HCT116 (cell line): ENCODE results near the gene PREB. TPM values are rescaled to one million over a fixed set of nuclear protein-coding genes. Genes with fewer than 3 reads are reported as not detected.

Source experiments
- ATAC-seq: fragments of 200-7000 bp; cut with Tn5 transposase; 2 replicates; pipeline ENCODE4 v1.9.1; 2020; ENCODE audit warnings: mild to moderate bottlenecking, moderate library complexity
- BruUV-seq: library from RNA; stranded (reverse); fragments of 400-500 nt; replicated peaks from 2 replicates; lab custom pipeline; 2021; lab: Mats Ljungman, UMichigan
- CTCF ChIA-PET: fragments of 300-600 bp; sonication (Branson Sonifier 250); formaldehyde crosslinking; loops from one replicate; lab custom pipeline; 2021; ENCODE audit warnings: antibody characterized with exemption; lab: Charles Lee
- POLR2A ChIA-PET: fragments of 300-600, 350-600 bp; sonication (Branson Sonifier 250); formaldehyde crosslinking; loops from one replicate; lab custom pipeline; 2021; ENCODE audit warnings: antibody characterized with exemption; lab: Charles Lee
- RAD21 ChIA-PET, 2 experiments: fragments of 300-600 bp; sonication (Branson Sonifier 250); formaldehyde crosslinking; loops; one replicate each; lab custom pipeline; 2023; ENCODE audit warnings: low total read pairs in 2 of 2; ENCODE audit not compliant: uncharacterized antibody in 2 of 2, unreplicated experiment in 2 of 2, low non-redundant PET in 1 of 2; lab: Charles Lee
- DNase-seq: peaks from one replicate; pipeline ENCODE4 v3.0.0-alpha.2; 2010; ENCODE audit warnings: low read depth, low spot score
- H2AFZ ChIP-seq: fragments of 200-600 bp; shearing (Covaris generic), sonication (generic); 2 replicates; pipeline ENCODE4 v1.6.1; 2017; ENCODE audit warnings: low read depth, mixed run types, mixed read lengths, antibody characterized with exemption, low read length; ENCODE audit not compliant: poor library complexity, severe bottlenecking
- H3K27ac ChIP-seq: 2 replicates; pipeline ENCODE4 v1.5.1; 2012; ENCODE audit warnings: low read depth, low read length
- H3K27me3 ChIP-seq: fragments of 200-600 bp; sonication (generic); 2 replicates; pipeline ENCODE4 v1.6.1; 2016; ENCODE audit warnings: mixed run types, low read length, mixed read lengths; ENCODE audit not compliant: insufficient read depth
- H3K36me3 ChIP-seq, 2 experiments: fragments of 200-500 bp in 1 of 2; fragments of 200-600 bp in 1 of 2; sonication (Bioruptor generic) in 1 of 2; sonication (generic) in 1 of 2; 2 replicates each; pipeline versions ENCODE4 v1.5.1 to v1.6.1; 2014 to 2016; ENCODE audit warnings: low read length in 2 of 2, inconsistent platforms in 1 of 2, mixed read lengths in 1 of 2, mixed run types in 1 of 2; ENCODE audit not compliant: insufficient read depth in 2 of 2, control insufficient read depth in 1 of 2
- H3K4me1 ChIP-seq, 2 experiments: fragments of 200-600 bp in 1 of 2; sonication (generic) in 1 of 2; 2 replicates each; pipeline versions ENCODE4 v1.5.1 to v1.6.1; 2012 to 2017; ENCODE audit warnings: low read length in 2 of 2, inconsistent platforms in 1 of 2, mild to moderate bottlenecking in 1 of 2, mixed read lengths in 1 of 2, mixed run types in 1 of 2, moderate library complexity in 1 of 2; ENCODE audit not compliant: insufficient read depth in 2 of 2, control insufficient read depth in 1 of 2
- H3K4me2 ChIP-seq: fragments of 200-600 bp; sonication (generic); 2 replicates; pipeline ENCODE4 v1.6.1; 2017; ENCODE audit warnings: mixed run types, low read length, mixed read lengths
- H3K4me3 ChIP-seq, 2 experiments: fragments of 200-600 bp in 1 of 2; sonication (generic) in 1 of 2; replicated peaks in 1 of 2; 2 replicates each; pipeline ENCODE4 v1.5.1; 2011 to 2016; ENCODE audit warnings: low read length in 2 of 2, control low read depth in 1 of 2, low read depth in 1 of 2, mild to moderate bottlenecking in 1 of 2, mixed read lengths in 1 of 2, mixed run types in 1 of 2
- H3K79me2 ChIP-seq: fragments of 200-600 bp; sonication (generic); 2 replicates; pipeline ENCODE4 v1.6.1; 2017; ENCODE audit warnings: mild to moderate bottlenecking, mixed run types, low read length, moderate library complexity, mixed read lengths; ENCODE audit not compliant: insufficient read depth
- H3K9ac ChIP-seq: fragments of 200-600 bp; sonication (generic); 2 replicates; pipeline ENCODE4 v1.6.1; 2016; ENCODE audit warnings: low read length, mixed read lengths
- H3K9me2 ChIP-seq: fragments of 200-600 bp; sonication (generic), shearing (Covaris generic); 2 replicates; pipeline ENCODE4 v1.6.1; 2017; ENCODE audit warnings: mixed run types, mild to moderate bottlenecking, moderate library complexity; ENCODE audit not compliant: insufficient read depth
- H3K9me3 ChIP-seq, 2 experiments: fragments of 200-500 bp in 1 of 2; fragments of 200-600 bp in 1 of 2; sonication (Bioruptor generic) in 1 of 2; sonication (generic) in 1 of 2; 2 replicates each; pipeline ENCODE4 v1.6.1; 2014 to 2017; ENCODE audit warnings: low read length in 2 of 2, mixed read lengths in 2 of 2, inconsistent platforms in 1 of 2, low read depth in 1 of 2, mild to moderate bottlenecking in 1 of 2, mixed run types in 1 of 2, moderate library complexity in 1 of 2; ENCODE audit not compliant: control insufficient read depth in 1 of 2, insufficient read depth in 1 of 2
- H4K20me1 ChIP-seq: fragments of 200-600 bp; sonication (generic), shearing (Covaris generic); 2 replicates; pipeline ENCODE4 v1.6.1; 2017; ENCODE audit warnings: mixed run types, mild to moderate bottlenecking, moderate library complexity; ENCODE audit not compliant: insufficient read depth
- FOSL1 ChIP-seq: IDR thresholded peaks from 2 replicates; pipeline ENCODE4 v1.6.1; 2012; ENCODE audit warnings: low read depth
- JUND ChIP-seq: IDR thresholded peaks from 2 replicates; pipeline ENCODE4 v1.6.1; 2012
- POLR2AphosphoS5 ChIP-seq: IDR thresholded peaks from 2 replicates; pipeline ENCODE4 v1.6.1; 2011; ENCODE audit warnings: mild to moderate bottlenecking, low read depth, low read length, moderate library complexity
- SIN3A ChIP-seq: IDR thresholded peaks from 2 replicates; pipeline ENCODE4 v1.6.1; 2012; ENCODE audit warnings: low read depth
- TCF7L2 ChIP-seq: IDR thresholded peaks from 2 replicates; pipeline ENCODE4 v1.7.0; 2011; ENCODE audit warnings: borderline replicate concordance, inconsistent platforms; ENCODE audit not compliant: insufficient read depth, insufficient read length; ENCODE audit errors: extremely low read depth
- ZFX ChIP-seq: fragments of 450-650 bp; IDR thresholded peaks from 2 replicates; pipeline ENCODE4 v1.6.1; 2017
- ZNF274 ChIP-seq: fragments of 200-500 bp; sonication (Bioruptor generic); IDR thresholded peaks from 2 replicates; pipeline ENCODE4 v1.6.1; 2014; ENCODE audit warnings: mild to moderate bottlenecking, low read depth, low read length, inconsistent platforms
- intact Hi-C: fragments of 100-400 bp; cut with micrococcal nuclease; formaldehyde crosslinking; loops from 2 replicates; pipeline ENCODE4 v1.10.0; 2022
- total RNA-seq: library from RNA; stranded (reverse); gene quantifications from one replicate; pipeline ENCODE4 v1.2.1, GENCODE V29; 2021; ENCODE audit not compliant: unreplicated experiment
- TF ChIP-seq, protein P1 (sequence below), 3 experiments: fragments of 200-600 bp in 1 of 3; sonication (generic) in 1 of 3; IDR thresholded peaks in 2 of 3; conservative IDR thresholded peaks in 1 of 3; 2 replicates each; pipeline ENCODE4 v1.5.1; 2012 to 2017; ENCODE audit warnings: low read depth in 2 of 3, low read length in 2 of 3, antibody characterized with exemption in 1 of 3, borderline replicate concordance in 1 of 3, control low read depth in 1 of 3, mild to moderate bottlenecking in 1 of 3, mixed read lengths in 1 of 3, mixed run types in 1 of 3, moderate library complexity in 1 of 3; ENCODE audit not compliant: insufficient read depth in 1 of 3

PREB gene
- total RNA-seq, 1 experiment from 2014 or later: 54.2 TPM

- TF ChIP-seq, protein P1, sequence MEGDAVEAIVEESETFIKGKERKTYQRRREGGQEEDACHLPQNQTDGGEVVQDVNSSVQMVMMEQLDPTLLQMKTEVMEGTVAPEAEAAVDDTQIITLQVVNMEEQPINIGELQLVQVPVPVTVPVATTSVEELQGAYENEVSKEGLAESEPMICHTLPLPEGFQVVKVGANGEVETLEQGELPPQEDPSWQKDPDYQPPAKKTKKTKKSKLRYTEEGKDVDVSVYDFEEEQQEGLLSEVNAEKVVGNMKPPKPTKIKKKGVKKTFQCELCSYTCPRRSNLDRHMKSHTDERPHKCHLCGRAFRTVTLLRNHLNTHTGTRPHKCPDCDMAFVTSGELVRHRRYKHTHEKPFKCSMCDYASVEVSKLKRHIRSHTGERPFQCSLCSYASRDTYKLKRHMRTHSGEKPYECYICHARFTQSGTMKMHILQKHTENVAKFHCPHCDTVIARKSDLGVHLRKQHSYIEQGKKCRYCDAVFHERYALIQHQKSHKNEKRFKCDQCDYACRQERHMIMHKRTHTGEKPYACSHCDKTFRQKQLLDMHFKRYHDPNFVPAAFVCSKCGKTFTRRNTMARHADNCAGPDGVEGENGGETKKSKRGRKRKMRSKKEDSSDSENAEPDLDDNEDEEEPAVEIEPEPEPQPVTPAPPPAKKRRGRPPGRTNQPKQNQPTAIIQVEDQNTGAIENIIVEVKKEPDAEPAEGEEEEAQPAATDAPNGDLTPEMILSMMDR (IDR thresholded peaks at IDR 0.05 in 2 of 3, conservative IDR thresholded peaks at IDR 0.05 in 1 of 3; ENCODE audit: borderline replicate concordance in 1 of 3, insufficient read depth in 1 of 3, low read depth in 2 of 3, low read length in 2 of 3): no peak
- TF ChIP-seq JUND (no peak), POLR2AphosphoS5 (no peak), TCF7L2 (no peak), ZNF274 (no peak), FOSL1 (no peak), SIN3A (no peak)
Observed at GRCh38 chr2:27147935-27148334, 13.5 kb upstream of the PREB start (continued).

DNA sequence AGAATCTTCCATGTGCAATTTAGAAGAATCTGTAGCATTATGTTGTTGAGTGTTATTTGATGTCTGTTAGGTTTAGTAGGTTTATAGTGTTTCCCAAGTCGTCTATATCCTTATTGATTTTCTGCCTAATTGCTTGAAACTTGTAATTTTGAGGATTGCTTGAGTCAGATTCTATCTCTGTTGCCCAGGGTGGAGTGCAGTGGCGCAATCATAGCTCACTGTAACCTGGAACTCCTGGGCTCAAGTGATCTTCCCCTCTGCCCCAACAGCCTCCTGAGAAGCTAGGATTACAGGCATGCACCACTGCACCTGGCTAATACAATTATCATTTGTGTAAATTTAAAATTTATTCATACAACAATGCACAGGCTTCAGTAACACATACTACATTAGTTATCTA lies 11.2 kb upstream of the PREB start:
- H3K36me3 ChIP-seq: no peaks in the 10 kb centered on the region
- no peak overlapping the region for H3K4me3 ChIP-seq
- BruUV-seq: no TSS peak
- ATAC-seq (no peak), DNase-seq (no peak)
- ChIA-PET POLR2A (no interaction called here), RAD21 (no interaction called here), CTCF (no interaction called here)
- H2AFZ ChIP-seq: no peak overlapping the region
- H3K4me1 ChIP-seq: no peaks in the 10 kb centered on the region
- H3K9me2 ChIP-seq: no peaks in the 10 kb centered on the region
- no peaks in the 10 kb centered on the region for H3K27me3 ChIP-seq
- peaks cover 0 to 4% of the 10 kb centered on the region in 2 experiments; a peak in 1 of 4 replicates for H3K9me3 ChIP-seq
- no peaks in the 10 kb centered on the region for H4K20me1 ChIP-seq
- no peak overlapping the region for H3K27ac ChIP-seq
- intact Hi-C loops: no loop called here
- no peak overlapping the region for H3K9ac ChIP-seq
- no peak overlapping the region for H3K4me2 ChIP-seq
- H3K79me2 ChIP-seq: no peaks in the 10 kb centered on the region
- no peak for TF ChIP-seq POLR2AphosphoS5
- no peak for TF ChIP-seq ZFX
- TF ChIP-seq TCF7L2: no peak
- TF ChIP-seq, all 23 proteins: peak for 0
